Umbilical cord (tissue), 2 donors: ENCODE measurements around the gene AADACL4. TPM values are rescaled to one million over a fixed set of nuclear protein-coding genes. Genes with fewer than 3 reads are reported as not detected.
"Not testable (repeated sequence)": the region's sequence is repeated elsewhere in the genome, so short reads cannot be mapped to it uniquely, and the experiment has no call there.

Source experiments
- DNase-seq: peaks from one replicate; pipeline ENCODE4 v3.0.0-alpha.2; 2015; ENCODE audit warnings: low spot score
- total RNA-seq: library from RNA; depleted of rRNA; stranded (reverse); fragments of >200 nt; gene quantifications from one replicate; pipeline ENCODE4 v1.2.3, GENCODE V29; 2014; ENCODE audit warnings: low replicate concordance; ENCODE audit not compliant: insufficient read depth

The AADACL4 gene
- total RNA-seq, 1 donor from 2014 or later = not detected

DNA sequence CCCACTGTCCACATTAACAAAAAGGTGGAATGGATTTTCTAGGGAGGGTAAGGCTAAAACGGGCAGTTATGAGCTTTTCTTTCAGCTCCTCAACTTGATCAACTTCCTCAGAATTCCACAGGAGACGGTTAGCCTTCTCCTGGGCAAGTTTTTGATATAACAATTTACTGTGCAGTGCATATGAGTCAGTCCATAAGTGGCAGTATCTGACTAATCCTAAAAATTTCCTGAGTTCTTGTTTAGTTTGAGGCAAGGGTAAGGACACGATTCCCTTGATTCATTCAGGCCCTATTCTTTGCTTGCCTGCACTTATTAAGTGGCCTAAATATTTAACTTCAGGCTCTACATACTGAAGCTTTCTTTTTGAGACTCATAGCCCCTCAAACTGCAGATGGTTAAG lies 65.8 kb downstream of the AADACL4 start:
- no peak for DNase-seq

DNA sequence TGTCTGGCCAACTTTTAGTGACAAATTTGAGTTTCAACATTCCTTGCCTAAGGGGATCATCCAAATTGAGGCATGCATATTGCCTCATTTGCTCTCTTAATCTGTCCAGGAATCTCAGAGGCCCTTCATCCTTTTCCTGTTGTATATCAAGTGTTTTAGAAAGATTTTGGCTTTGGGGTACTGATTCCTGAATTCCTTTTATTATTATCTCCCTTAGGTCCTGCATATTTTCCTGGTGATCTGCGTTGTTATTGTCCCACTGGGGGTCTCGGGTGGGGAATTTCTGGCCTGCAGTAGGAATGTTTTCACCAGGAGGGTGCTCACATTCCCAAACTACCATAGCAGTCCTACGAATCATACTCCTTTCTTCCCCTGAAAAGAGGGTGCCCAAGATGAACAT lies 67.7 kb downstream of the AADACL4 start:
- no peak for DNase-seq

DNA sequence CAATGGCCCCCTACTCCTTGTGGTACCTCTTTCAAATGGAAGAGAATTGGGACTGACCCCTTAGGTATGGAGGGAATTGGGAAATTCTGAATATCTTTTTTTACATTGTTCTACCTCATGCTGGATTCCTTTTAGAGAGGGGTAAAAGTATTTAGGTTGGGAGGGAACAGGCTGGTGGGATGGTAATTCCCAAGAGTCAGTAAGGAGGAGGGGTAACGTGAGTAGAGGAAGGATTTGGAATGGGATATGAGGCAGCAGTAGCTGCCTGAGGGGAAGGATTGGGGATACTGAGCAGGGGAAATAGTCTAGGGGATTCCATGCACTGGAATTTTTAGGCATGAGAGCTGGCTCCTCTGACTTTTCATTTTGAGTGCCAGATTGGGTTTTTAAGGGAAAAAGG lies 68.2 kb downstream of the AADACL4 start:
- no peak for DNase-seq

DNA sequence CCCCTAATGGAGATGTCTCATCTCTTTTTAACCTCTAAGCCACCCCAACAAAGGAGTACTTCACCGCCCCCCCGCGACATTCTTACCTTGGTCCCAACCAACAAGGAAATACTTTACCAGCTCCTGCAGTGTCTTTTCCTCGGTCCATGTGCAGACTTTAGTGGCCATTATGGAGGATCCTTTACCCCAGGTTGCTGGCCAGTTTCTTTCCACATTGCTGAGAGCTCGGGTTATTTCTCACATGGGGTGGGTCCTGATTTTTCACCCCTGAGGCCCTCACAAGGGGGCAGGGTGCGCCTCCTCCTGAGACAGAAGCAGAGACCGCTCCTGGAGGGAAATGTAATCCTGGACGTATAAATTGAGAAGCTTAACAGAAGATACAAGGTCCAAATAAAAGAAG lies 69.0 kb downstream of the AADACL4 start:
- DNase-seq = no peak

DNA sequence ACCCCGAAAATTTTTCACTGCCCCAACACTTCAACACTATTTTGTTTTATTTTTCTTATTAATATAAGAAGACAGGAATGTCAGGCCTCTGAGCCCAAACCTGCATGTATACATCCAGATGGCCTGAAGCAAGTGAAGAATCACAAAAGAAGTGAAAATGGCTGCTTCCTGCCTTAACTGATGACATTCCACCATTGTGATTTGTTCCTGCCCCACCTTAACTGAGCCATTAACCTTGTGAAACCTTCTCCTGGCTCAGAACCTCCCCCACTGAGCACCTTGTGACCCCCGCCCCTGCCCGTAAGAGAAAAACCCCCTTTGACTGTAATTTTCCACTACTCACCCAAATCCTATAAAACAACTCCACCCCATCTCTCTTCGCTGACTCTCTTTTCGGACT lies 69.8 kb downstream of the AADACL4 start:
- not testable (repeated sequence) for DNase-seq

DNA sequence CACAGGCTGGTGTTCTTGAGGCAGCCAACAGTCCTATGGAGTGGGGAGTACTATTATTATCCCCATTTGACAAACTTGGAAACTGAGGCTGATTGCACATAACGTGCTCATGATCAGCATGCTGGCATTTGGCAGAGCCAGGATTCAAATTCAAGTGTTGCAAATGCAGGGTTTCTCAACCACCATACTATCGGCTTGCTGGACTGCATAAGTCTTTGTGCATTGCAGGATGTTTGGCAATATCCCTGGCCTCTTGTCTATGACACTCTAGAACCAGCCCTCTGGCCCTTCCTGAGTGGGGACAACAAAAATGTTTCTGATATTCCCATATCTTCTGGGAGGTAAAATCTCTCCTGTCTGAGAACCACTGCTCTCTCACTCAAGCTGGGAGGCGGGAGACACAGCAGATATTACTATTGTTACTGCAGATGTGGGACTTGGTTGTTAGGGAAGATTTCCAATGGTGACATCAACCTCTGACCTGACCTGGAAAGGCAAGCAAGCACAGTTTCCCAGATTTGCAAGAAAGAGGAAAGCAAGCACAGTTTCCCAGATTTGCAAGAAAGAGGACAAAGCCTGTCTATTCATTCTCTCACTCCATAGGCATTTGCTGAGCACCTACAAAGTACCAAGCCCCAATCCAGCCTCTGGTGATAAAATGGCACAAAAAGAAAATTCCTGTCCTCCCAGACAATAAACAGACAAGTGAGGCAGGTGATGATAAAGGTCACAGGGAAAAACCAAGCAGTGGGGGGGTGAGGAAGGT lies 71.0 kb downstream of the AADACL4 start:
- DNase-seq = no peak

DNA sequence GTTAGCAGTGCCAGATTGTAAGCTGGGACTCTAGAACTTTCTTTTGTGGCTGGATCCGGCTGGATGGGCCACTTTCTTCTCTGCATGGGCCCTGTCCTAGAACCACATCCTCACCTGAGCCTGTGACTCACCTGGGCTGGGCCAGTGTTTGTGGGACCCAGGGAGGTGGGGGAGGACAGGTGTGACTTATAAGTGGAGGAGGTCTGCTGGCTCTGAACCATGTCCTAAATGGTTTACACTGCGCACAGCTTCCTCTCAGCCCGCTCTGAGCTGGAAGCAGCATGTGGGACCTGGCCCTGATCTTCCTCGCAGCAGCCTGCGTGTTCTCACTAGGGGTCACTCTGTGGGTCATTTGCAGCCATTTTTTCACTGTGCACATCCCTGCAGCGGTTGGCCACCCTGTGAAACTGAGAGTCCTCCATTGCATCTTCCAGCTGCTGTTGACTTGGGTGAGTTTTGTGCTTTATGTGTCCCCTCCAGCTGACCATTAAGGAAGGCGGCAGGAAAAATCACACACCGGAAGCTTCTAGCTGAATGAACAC lies 72.1 kb downstream of the AADACL4 start, which contains the start of gene AADACL3:
AADACL3 (plus strand) TSS at position 215 of the 542 bp plus-strand sequence; CDS start at position 282, 67 bp downstream.
- DNase-seq = no peak

Other genes starting within 250 kb of the AADACL4 start
- gene DHRS3, start 25.9 kb upstream of the AADACL4 start, total RNA-seq = 107 TPM
- 5.8 TPM for gene AADACL3, start 72.0 kb downstream of the AADACL4 start, total RNA-seq
- gene CFAP107, start 102.1 kb downstream of the AADACL4 start, total RNA-seq = not detected
- 2.9 TPM for gene PRAMEF12, start 129.7 kb downstream of the AADACL4 start, total RNA-seq
- 6.7 TPM for gene PRAMEF1, start 147.3 kb downstream of the AADACL4 start, total RNA-seq
- gene PRAMEF11, start 187.3 kb downstream of the AADACL4 start, total RNA-seq = not detected
- gene HNRNPCL1, start 204.6 kb downstream of the AADACL4 start, total RNA-seq = 0.72 TPM
- 0.72 TPM for gene PRAMEF2, start 213.0 kb downstream of the AADACL4 start, total RNA-seq
- gene PRAMEF4, start 242.1 kb downstream of the AADACL4 start, total RNA-seq = 1.2 TPM